Heart right ventricle (tissue), 16 donors: ENCODE results near the gene NHP2. TPM values are rescaled to one million over a fixed set of nuclear protein-coding genes. Genes with fewer than 3 reads are reported as not detected.
A peak's percentile ranks its signal among the peaks of the same experiment; 100 is the strongest.

Experiments
- ATAC-seq, 8 donors: fragments of 200-7000 bp; cut with Tn5 transposase; one replicate each; pipeline ENCODE4 v1.9.1; 2020; ENCODE audit warnings: mild to moderate bottlenecking in 8 of 8, moderate library complexity in 8 of 8, moderate number of reproducible peaks in 1 of 8
- DNase-seq, 2 donors: peaks; one replicate each; pipeline ENCODE4 v3.0.0-alpha.2; 2020
- H3K27ac ChIP-seq, 10 donors: fragments of 200-600 bp; sonication (generic) in 2 of 10; one replicate each; pipeline versions ENCODE4 v1.5.0 to v1.8.0; 2020 to 2022; ENCODE audit warnings: mild to moderate bottlenecking in 3 of 10
- H3K27me3 ChIP-seq, 7 donors: fragments of 200-600 bp; one replicate each; pipeline ENCODE4 v1.8.0; 2021 to 2022; ENCODE audit warnings: mild to moderate bottlenecking in 2 of 7
- H3K36me3 ChIP-seq, 9 donors: fragments of 200-600 bp; sonication (generic) in 1 of 9; one replicate each; pipeline versions ENCODE4 v1.5.0 to v1.8.0; 2020 to 2022; ENCODE audit warnings: mild to moderate bottlenecking in 2 of 9
- H3K4me1 ChIP-seq, 9 donors: fragments of 200-600 bp; sonication (generic) in 1 of 9; one replicate each; pipeline versions ENCODE4 v1.5.0 to v1.8.0; 2020 to 2022; ENCODE audit warnings: mild to moderate bottlenecking in 4 of 9
- H3K4me3 ChIP-seq, 10 donors: fragments of 200-600 bp; sonication (generic) in 2 of 10; one replicate each; pipeline versions ENCODE4 v1.5.0 to v1.8.0; 2020 to 2022; ENCODE audit warnings: mild to moderate bottlenecking in 7 of 10, moderate library complexity in 2 of 10
- H3K9me3 ChIP-seq, 11 donors: fragments of 200-600 bp in 10 of 11; sonication (generic) in 2 of 11; one replicate each; pipeline versions ENCODE4 v1.5.0 to v1.8.0; 2013 to 2022; ENCODE audit warnings: mild to moderate bottlenecking in 2 of 11, control low read depth in 1 of 11, moderate library complexity in 1 of 11
- WGBS, 2 donors: extraction: QIAGEN DNeasy Blood & Tissue Kit; methylation state at CpG; one replicate each; pipeline ENCODE4 v1.1.7; 2013; ENCODE audit warnings: inconsistent platforms in 1 of 2; 5-methylcytosine and 5-hydroxymethylcytosine counted together
- intact Hi-C, 10 donors: fragments of 100-400 bp; cut with DNase I; formaldehyde crosslinking; loops; one replicate each; pipeline versions ENCODE4 v1.11.1 to v1.14.2; 2022
- polyA plus RNA-seq, 2 donors: library from polyadenylated mRNA; stranded (reverse); fragments of 200-250 nt; gene quantifications; one replicate each; pipeline ENCODE4 v1.2.3, GENCODE V29; 2013
- total RNA-seq, 10 donors: library from RNA; stranded (reverse); fragmentation: NEBNext Ultra II Directional in 3 of 10; extraction: Animal tissue kit (Norgen Biotek cat#: 25700) in 3 of 10; gene quantifications; one replicate each; pipeline versions ENCODE4 v1.2.1 to v1.2.4, GENCODE V29; 2021 to 2023
- TF ChIP-seq, protein P1 (sequence below), 9 donors: fragments of 200-600 bp; sonication (generic) in 2 of 9; IDR thresholded peaks; one replicate each; pipeline versions ENCODE4 v1.5.0 to v1.8.0; 2021 to 2022; ENCODE audit warnings: antibody characterized with exemption in 9 of 9, mild to moderate bottlenecking in 5 of 9, moderate library complexity in 1 of 9
- donor health status: Arrhythmogenic right ventricular cardiomyopathy.
- donor health status: ischemic (EF 13 %, LVEDD 7.1; RV severe dilation, severe dysfunction).
- donor health status: healthy with polysubstance abuse.
- donor health status: DM: no; HTN: yes; CAD: no.
- donor health status: DM: no; HTN: no; CAD: no.
- donor health status: ischemic (EF 25% LVEDD 6.9; RV normal size, moderate dysfunction).
- donor health status: ischemic (EF 25% LVEDD 5.7; RV mildly dilated, moderate dysfunction).
- donor health status: healthy.
- donor health status: DM: yes; HTN: yes; CAD: no.
- donor health status: Ischemic cardiomyopathy.
- donor health status: ischemic (EF 35%, LVEDD 5.7; RV mildly dilated, moderate dysfunction).
- donor health status: nonischemic (EF 11% LVEDD 7.7; RV severe dilation, severe dysfunction).
- donor health status: DM: yes; HTN: yes; CAD: no.
- donor health status: PGD.
- donor health status: ischemic (EF 29% LVEDD 5.4; RV normal size, mild dysfunction).
- donor health status: nonischemic (EF 23%, LVEDD 6.1; RV moderate dilation, normal function).

The NHP2 gene
- total and polyA plus RNA-seq, 12 donors = 59.8 to 272 (median 74.5) TPM

DNA sequence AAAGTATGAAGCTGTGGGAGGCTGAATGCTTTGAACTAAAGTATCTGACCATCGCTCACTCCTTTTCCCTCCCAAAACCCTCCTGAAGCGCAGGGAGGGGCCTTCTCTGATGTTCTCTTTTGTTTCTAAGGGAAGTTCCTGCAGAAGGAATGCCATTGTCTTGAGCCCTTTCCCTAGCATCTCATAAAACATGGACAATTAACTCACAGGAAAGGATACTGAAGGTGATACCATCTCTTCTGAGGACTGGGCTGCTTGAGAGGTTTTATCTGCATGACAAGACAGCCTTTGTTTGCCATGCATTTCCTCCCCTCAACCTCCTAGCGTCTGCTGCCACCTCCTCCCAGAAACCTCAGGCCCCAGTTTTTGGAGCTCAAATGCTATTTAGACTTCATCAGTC lies 27.1 kb downstream of the NHP2 start:
- H3K27ac ChIP-seq = peak overlapping the region in 6 of 10 donors; percentile 6 to 64 (median 49)
- H3K27me3 ChIP-seq = peaks cover 0 to 3% (median 0%) of the 10 kb centered on the region in 7 donors
- H3K4me1 ChIP-seq = peaks cover 0 to 54% (median 30%) of the 10 kb centered on the region in 9 donors
- intact Hi-C loops = no loop called here
- 58 to 65% methylated on average over 3 of the region's 3 CpGs for WGBS, 2 donors
- DNase-seq = no peak
- ATAC-seq = no peak
- no peaks in the 10 kb centered on the region for H3K9me3 ChIP-seq
- no peak overlapping the region for H3K4me3 ChIP-seq
- TF ChIP-seq, protein P1, sequence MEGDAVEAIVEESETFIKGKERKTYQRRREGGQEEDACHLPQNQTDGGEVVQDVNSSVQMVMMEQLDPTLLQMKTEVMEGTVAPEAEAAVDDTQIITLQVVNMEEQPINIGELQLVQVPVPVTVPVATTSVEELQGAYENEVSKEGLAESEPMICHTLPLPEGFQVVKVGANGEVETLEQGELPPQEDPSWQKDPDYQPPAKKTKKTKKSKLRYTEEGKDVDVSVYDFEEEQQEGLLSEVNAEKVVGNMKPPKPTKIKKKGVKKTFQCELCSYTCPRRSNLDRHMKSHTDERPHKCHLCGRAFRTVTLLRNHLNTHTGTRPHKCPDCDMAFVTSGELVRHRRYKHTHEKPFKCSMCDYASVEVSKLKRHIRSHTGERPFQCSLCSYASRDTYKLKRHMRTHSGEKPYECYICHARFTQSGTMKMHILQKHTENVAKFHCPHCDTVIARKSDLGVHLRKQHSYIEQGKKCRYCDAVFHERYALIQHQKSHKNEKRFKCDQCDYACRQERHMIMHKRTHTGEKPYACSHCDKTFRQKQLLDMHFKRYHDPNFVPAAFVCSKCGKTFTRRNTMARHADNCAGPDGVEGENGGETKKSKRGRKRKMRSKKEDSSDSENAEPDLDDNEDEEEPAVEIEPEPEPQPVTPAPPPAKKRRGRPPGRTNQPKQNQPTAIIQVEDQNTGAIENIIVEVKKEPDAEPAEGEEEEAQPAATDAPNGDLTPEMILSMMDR (IDR thresholded peaks at IDR 0.05) = no peak
- peaks cover 0 to 5% (median 0%) of the 10 kb centered on the region in 9 donors for H3K36me3 ChIP-seq

DNA sequence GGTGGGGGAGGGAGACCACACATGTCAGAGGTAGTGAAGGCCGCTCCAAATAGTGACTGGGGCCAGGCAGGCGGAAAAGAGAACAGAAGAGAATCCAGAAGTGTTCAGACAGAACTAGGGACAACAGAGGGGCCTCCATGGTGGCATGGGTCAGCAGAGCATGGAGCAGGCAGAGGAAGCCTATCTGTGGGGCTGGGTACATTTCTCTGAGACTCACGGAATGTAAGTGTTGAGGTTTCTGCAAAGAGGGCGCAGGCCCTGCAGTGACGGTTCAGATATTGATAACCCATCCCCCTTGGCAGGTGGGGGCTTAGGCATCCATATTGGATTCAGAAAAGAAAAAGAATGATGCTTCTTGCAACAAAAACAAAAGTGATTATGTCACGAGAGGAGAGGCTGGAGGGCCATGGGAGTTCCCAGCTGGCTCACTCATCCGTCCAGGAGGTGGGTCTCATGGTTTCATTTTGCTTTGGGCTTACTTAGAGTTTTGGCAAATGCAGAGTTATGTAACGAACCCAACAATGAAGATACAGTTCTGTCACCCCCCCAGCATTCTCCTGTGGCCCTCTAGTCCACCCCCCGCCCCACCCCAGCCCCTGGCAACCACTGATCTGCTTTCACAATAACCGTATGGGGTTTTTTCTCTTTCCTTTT lies 28.3 kb downstream of the NHP2 start:
- DNase-seq (no peak), ATAC-seq (peak in 2 of 8 donors; percentile 6 to 15)
- Histone ChIP-seq H3K36me3 (peaks cover 0 to 6% (median 0%) of the 10 kb centered on the region in 9 donors), H3K9me3 (no peaks in the 10 kb centered on the region), H3K4me1 (peaks cover 0 to 61% (median 36%) of the 10 kb centered on the region in 9 donors), H3K27ac (peak overlapping the region in 6 of 10 donors; percentile 34 to 61 (median 44)), H3K4me3 (no peak overlapping the region), H3K27me3 (peaks cover 0 to 7% (median 0%) of the 10 kb centered on the region in 7 donors)
- TF ChIP-seq, protein P1 (IDR thresholded peaks at IDR 0.05) = no peak
- intact Hi-C loops = no loop called here
- 72 to 74% methylated on average over 10 of the region's 10 CpGs for WGBS, 2 donors

DNA sequence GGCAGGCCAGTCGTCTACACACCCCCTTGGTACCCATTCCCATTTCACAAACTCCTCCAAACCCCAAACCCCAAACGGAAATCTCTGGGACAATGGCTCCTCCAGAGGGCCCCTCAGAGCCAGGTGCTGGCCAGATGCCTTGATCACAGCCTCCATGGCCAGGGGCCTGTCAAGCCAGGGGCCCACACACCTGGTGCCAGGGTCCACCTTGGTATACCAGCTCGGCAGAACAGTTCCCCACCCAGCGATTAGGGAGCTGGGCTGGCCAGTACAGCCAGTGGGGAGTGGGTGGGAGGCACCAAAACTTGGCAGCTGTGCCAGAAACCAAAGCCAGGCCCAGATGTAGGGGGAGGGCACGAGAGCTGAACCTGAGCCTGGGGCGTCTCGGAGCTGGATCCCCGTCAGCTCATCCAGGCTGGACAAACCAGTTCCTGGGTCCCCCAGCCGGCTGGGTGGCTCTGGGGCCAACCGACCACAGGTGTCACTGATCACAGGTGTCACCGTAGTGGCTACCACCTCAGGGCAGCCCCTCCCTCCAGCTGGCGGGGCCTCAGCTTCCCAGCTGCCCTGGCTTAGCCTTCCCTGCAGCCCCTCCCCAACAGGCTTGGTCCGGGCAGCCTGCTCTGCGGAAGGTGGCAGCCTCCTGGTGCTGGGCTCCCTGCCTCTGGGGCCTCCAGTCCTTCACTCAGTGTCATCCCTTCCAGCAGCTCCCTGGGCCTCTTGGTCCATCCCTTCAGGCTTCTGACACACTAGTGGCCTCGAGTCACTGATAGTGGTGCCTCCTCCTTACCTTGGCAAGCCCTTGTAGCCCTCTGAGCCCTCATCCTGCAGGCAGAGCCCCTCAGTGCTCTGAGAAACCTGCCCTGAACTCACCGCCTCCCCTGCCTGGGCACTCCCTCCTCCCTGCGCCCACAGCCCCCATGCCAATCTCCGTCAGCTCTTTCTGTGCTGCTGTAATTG lies 29.4 kb downstream of the NHP2 start:
- TF ChIP-seq, protein P1 (IDR thresholded peaks at IDR 0.05) = no peak
- DNase-seq (no peak), ATAC-seq (no peak)
- Histone ChIP-seq H3K27ac (peak overlapping the region in 3 of 10 donors; percentile 26 to 52 (median 35)), H3K9me3 (no peaks in the 10 kb centered on the region), H3K27me3 (peaks cover 0 to 7% (median 0%) of the 10 kb centered on the region in 7 donors), H3K4me3 (no peak overlapping the region), H3K36me3 (peaks cover 0 to 9% (median 0%) of the 10 kb centered on the region in 9 donors), H3K4me1 (peaks cover 0 to 54% (median 35%) of the 10 kb centered on the region in 9 donors)
- WGBS, 2 donors = 91 to 94% methylated on average over 18 of the region's 18 CpGs
- intact Hi-C loops = no loop called here
